ENCODE measurements around the gene N4BP2L1. TPM values are rescaled to one million over a fixed set of nuclear protein-coding genes. Genes with fewer than 3 reads are reported as not detected.

Gene N4BP2L1
- total RNA-seq (10 to 100 TPM; 11.0 to 64.6 TPM), polyA plus RNA-seq (10 to 100 TPM; 16.4 to 36.5 TPM)

DNA sequence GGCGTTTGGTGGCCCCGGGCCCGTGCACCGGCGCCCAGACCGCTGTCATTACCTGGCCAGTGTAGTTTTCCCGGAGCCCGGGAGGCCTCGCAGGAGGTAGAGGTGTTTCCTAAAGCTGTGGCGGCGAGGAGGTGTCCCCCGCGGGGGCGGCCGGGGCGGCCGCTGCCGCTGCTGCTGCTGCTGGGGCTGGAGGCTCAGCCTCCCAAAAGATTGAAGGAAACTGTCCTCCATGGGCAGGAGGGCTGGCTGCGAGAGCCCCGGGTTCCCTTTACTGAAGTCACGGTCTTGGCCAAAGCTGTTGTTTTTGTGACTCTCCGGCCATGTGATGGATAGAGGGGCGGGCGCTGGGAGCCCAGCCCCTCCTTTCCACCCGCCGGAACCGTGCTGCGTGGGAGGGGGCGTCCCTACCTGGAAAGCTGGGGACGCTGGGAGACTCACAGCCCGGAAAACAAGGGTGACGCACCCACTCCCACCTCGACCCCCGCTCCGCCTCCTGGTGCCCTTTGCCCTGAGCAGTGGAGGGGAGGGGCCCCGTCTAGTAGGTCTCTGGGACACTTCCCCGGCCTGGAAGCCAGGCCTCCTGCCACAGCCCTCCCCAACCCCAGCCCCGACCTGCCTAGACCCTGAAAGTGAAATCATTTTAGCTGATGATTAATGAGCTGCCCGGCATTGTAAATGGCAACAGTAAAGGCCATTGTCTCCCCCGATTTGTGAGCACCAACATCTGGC, at the start of gene N4BP2L1:
TSS of gene N4BP2L1 (minus strand) at position 279 of the 729 bp plus-strand sequence. CDS start at position 231, 48 bp downstream.
- Histone ChIP-seq H3K9ac (ENCODE audit: low read depth in 1 of 2, low read length in 2 of 2) (peak within 1 kb of the TSS; percentile 85 to 94), H3K4me1 (ENCODE audit: control insufficient read depth in 4 of 4, insufficient read depth in 4 of 4, low read length in 3 of 4) (peaks cover 8 to 30% (median 16%) of the 10 kb centered on the region in 4 donors), H3K9me3 (ENCODE audit: control insufficient read depth in 4 of 4, low read length in 3 of 4) (no peaks in the 10 kb centered on the region), H3K4me3 (ENCODE audit: low read depth in 1 of 3, low read length in 3 of 3) (peak within 1 kb of the TSS; percentile 67 to 95 (median 70)), H3K36me3 (ENCODE audit: control insufficient read depth in 4 of 4, insufficient read depth in 3 of 4, low read depth in 1 of 4, low read length in 3 of 4) (peaks cover 0 to 8% (median under 1%) of the 10 kb centered on the region in 4 donors), H3K27ac (ENCODE audit: low read depth in 1 of 2, low read length in 2 of 2) (peak within 1 kb of the TSS; percentile 96 to 99), H3K27me3 (ENCODE audit: control insufficient read depth in 4 of 4, insufficient read depth in 4 of 4, low read length in 3 of 4) (no peaks in the 10 kb centered on the region)
- TF ChIP-seq FOXA1 (IDR thresholded peaks at IDR 0.05), result peak; percentile 50
- TF ChIP-seq, protein P1, sequence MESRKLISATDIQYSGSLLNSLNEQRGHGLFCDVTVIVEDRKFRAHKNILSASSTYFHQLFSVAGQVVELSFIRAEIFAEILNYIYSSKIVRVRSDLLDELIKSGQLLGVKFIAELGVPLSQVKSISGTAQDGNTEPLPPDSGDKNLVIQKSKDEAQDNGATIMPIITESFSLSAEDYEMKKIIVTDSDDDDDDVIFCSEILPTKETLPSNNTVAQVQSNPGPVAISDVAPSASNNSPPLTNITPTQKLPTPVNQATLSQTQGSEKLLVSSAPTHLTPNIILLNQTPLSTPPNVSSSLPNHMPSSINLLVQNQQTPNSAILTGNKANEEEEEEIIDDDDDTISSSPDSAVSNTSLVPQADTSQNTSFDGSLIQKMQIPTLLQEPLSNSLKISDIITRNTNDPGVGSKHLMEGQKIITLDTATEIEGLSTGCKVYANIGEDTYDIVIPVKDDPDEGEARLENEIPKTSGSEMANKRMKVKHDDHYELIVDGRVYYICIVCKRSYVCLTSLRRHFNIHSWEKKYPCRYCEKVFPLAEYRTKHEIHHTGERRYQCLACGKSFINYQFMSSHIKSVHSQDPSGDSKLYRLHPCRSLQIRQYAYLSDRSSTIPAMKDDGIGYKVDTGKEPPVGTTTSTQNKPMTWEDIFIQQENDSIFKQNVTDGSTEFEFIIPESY (IDR thresholded peaks at IDR 0.05), result peak; percentile 85
- TF ChIP-seq JUND (IDR thresholded peaks at IDR 0.05), result peak; percentile 83 to 94
- TF ChIP-seq, protein P2, sequence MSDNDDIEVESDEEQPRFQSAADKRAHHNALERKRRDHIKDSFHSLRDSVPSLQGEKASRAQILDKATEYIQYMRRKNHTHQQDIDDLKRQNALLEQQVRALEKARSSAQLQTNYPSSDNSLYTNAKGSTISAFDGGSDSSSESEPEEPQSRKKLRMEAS (IDR thresholded peaks at IDR 0.05), result peak; percentile 89
- peak; percentile 100 for TF ChIP-seq EGR1 (IDR thresholded peaks at IDR 0.05; ENCODE audit: low read depth in 2 of 2)
- TF ChIP-seq TAF1 (conservative IDR thresholded peaks at IDR 0.05), result peak; percentile 88
- TF ChIP-seq CTCF (IDR thresholded peaks at IDR 0.05; ENCODE audit: low read depth, low read length, missing input control), result no peak
- TF ChIP-seq GABPA (IDR thresholded peaks at IDR 0.05 in 1 of 2, conservative IDR thresholded peaks at IDR 0.05 in 1 of 2), result peak in 1 of 2 donors; percentile 60
- no peak for TF ChIP-seq HNF4G (IDR thresholded peaks at IDR 0.05)
- TF ChIP-seq RXRA (IDR thresholded peaks at IDR 0.05), result peak; percentile 86 to 89
- peak; percentile 49 for TF ChIP-seq FOXA2 (IDR thresholded peaks at IDR 0.05)
- TF ChIP-seq SP1 (IDR thresholded peaks at IDR 0.05), result peak; percentile 90
- TF ChIP-seq, protein P3, sequence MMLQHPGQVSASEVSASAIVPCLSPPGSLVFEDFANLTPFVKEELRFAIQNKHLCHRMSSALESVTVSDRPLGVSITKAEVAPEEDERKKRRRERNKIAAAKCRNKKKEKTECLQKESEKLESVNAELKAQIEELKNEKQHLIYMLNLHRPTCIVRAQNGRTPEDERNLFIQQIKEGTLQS (IDR thresholded peaks at IDR 0.05), result peak; percentile 69
- TF ChIP-seq NR2F2 (IDR thresholded peaks at IDR 0.05), result peak; percentile 76
- TF ChIP-seq REST (IDR thresholded peaks at IDR 0.05), result peak; percentile 57
- TF ChIP-seq HNF4A (conservative IDR thresholded peaks at IDR 0.05), result peak; percentile 85 to 90
- peak; percentile 88 for TF ChIP-seq YY1 (IDR thresholded peaks at IDR 0.05)
- peak in 1 of 2 donors; percentile 36 for TF ChIP-seq RAD21 (IDR thresholded peaks at IDR 0.05)
- peak; percentile 84 for DNase-seq (ENCODE audit: low spot score)
- WGBS, result under 1% methylated on average over 40 of the region's 40 CpGs
